Measurements from ENCODE around the gene PCDH9. TPM values are rescaled to one million over a fixed set of nuclear protein-coding genes. Genes with fewer than 3 reads are reported as not detected.

The PCDH9 gene
- total and polyA plus RNA-seq, 2 of the 13 experiments (the other 11 are each of a cell fraction or from before 2014, with no cell fraction given): 0.09 TPM; not detected in 1

- ChIA-PET CTCF (ENCODE audit: low intra/inter-chr PET ratio, low total read pairs) (no interaction called here), POLR2A (no interaction called here)
- BruUV-seq (replicated peaks): no TSS peak
- in situ Hi-C loops (cut with HindIII; ENCODE audit: extremely low pct_ligation_motif_present, low pct_unique_long_range_greater_than_20kb): loop anchor here (25.0 kb wide), 2 partner anchors 1320 to 1595 kb away; no protein-coding TSS in a partner anchor
- H3K27me3 ChIP-seq (ENCODE audit: control insufficient read depth in 1 of 2, insufficient read depth in 2 of 2, low read length in 2 of 2): peaks cover 0 to 25% of the 10 kb centered on the region in 2 experiments; a peak in 4 of 5 replicates
- FAIRE-seq (no peak), DNase-seq (ENCODE audit: low spot score) (no peak), ATAC-seq (no peak)
- H3K4me3 ChIP-seq (replicated peaks in 1 of 3; ENCODE audit: insufficient read depth in 1 of 3, low read depth in 2 of 3, low read length in 3 of 3): no peak overlapping the region
- H3K4me1 ChIP-seq (ENCODE audit: insufficient read depth, low read length): peaks cover 16% of the 10 kb centered on the region
- intact Hi-C loops (cut with micrococcal nuclease; ENCODE audit: unreplicated experiment): loop anchor here (5.0 kb wide), 1 partner anchor 50 kb away; no protein-coding TSS in a partner anchor
- no peak overlapping the region for H2AFZ ChIP-seq (ENCODE audit: low read length)
- no peak overlapping the region for H3K9ac ChIP-seq (ENCODE audit: insufficient read depth, low read depth, low read length)
- H3K79me2 ChIP-seq (ENCODE audit: insufficient read depth, low read length): no peaks in the 10 kb centered on the region
- no peaks in the 10 kb centered on the region for H4K20me1 ChIP-seq (ENCODE audit: insufficient read depth, low read length)
- H3K36me3 ChIP-seq (replicated peaks in 1 of 2; ENCODE audit: control insufficient read depth in 1 of 2, insufficient read depth in 2 of 2, low read length in 2 of 2): no peaks in the 10 kb centered on the region
- H3K9me3 ChIP-seq (ENCODE audit: low read length): no peaks in the 10 kb centered on the region
- no peak overlapping the region for H3K27ac ChIP-seq (ENCODE audit: extremely low read length, insufficient read depth, low read length)
- no peak overlapping the region for H3K4me2 ChIP-seq (ENCODE audit: low read depth, low read length)
- WGBS (ENCODE audit: low lambda C conversion rate): 72% methylated on average over 5 of the region's 5 CpGs
- TF ChIP-seq HMG20A (CRISPR knock-in tag; IDR thresholded peaks at IDR 0.05; ENCODE audit: borderline replicate concordance) (no peak), ZNF556 (CRISPR knock-in tag; IDR thresholded peaks at IDR 0.05; ENCODE audit: borderline replicate concordance) (no peak), ZMAT3 (CRISPR knock-in tag; conservative IDR thresholded peaks at IDR 0.05) (no peak), ZFY (CRISPR knock-in tag; IDR thresholded peaks at IDR 0.05) (no peak), ZNF619 (CRISPR knock-in tag; IDR thresholded peaks at IDR 0.05) (no peak), ARID4A (CRISPR knock-in tag; IDR thresholded peaks at IDR 0.05; ENCODE audit: borderline replicate concordance) (no peak), TP53 (CRISPR knock-in tag; conservative IDR thresholded peaks at IDR 0.05) (no peak), DR1 (CRISPR knock-in tag; IDR thresholded peaks at IDR 0.05) (no peak), KMT2B (CRISPR knock-in tag; IDR thresholded peaks at IDR 0.05) (no peak), HMGXB4 (CRISPR knock-in tag; IDR thresholded peaks at IDR 0.05; ENCODE audit: borderline replicate concordance in 1 of 2, low read depth in 1 of 2) (no peak), NFAT5 (CRISPR knock-in tag; IDR thresholded peaks at IDR 0.05) (no peak), HOXA3 (CRISPR knock-in tag; IDR thresholded peaks at IDR 0.05) (no peak), SMC3 (IDR thresholded peaks at IDR 0.05; ENCODE audit: low read length) (no peak), MIER2 (CRISPR knock-in tag; IDR thresholded peaks at IDR 0.05) (no peak)
Observed at GRCh38 chr13:67232384-67232783, 2.2 kb upstream of the PCDH9 start.
